ENCODE results near the gene GPN1.
"Not testable (repeated sequence)": the region's sequence is repeated elsewhere in the genome, so short reads cannot be mapped to it uniquely, and the experiment has no call there.

DNA sequence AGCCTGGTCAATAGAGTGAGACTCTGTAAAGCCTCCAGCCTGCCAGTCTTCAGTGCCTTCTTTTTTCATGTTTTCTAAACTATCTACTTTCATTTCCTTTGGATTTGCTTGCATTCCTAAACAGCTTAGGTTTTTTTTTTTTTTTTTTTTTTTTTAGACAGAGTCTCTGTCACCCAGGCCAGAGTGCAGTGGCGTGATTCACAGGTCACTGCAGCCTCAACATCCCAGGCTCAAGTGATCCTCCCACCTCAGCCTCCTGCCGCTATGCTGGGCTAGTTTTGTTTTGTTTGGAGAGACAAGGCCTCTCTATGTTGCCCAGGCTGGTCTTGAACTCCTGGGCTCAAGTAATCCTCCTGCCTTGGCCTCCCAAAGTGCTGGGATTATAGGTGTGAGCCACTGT, 1.4 kb downstream of the GPN1 start:
- TF ChIP-seq POLR2AphosphoS5, EP300, POLR2A (IDR thresholded peaks at IDR 0.05): not testable (repeated sequence)

Data from stomach (tissue), 4 donors.